ENCODE results near the gene SLC25A10.

The SLC25A10 gene

GRCh38 chr17:81686614-81687013 is 25.5 kb upstream of the SLC25A10 start:
- no peak overlapping the region for H3K4me3 ChIP-seq (ENCODE audit: low read depth, low read length)
- no peak for DNase-seq (ENCODE audit: low read depth)
- no peak for TF ChIP-seq CTCF (IDR thresholded peaks at IDR 0.05; ENCODE audit: control insufficient read depth, extremely low read depth, insufficient read depth)

DNA sequence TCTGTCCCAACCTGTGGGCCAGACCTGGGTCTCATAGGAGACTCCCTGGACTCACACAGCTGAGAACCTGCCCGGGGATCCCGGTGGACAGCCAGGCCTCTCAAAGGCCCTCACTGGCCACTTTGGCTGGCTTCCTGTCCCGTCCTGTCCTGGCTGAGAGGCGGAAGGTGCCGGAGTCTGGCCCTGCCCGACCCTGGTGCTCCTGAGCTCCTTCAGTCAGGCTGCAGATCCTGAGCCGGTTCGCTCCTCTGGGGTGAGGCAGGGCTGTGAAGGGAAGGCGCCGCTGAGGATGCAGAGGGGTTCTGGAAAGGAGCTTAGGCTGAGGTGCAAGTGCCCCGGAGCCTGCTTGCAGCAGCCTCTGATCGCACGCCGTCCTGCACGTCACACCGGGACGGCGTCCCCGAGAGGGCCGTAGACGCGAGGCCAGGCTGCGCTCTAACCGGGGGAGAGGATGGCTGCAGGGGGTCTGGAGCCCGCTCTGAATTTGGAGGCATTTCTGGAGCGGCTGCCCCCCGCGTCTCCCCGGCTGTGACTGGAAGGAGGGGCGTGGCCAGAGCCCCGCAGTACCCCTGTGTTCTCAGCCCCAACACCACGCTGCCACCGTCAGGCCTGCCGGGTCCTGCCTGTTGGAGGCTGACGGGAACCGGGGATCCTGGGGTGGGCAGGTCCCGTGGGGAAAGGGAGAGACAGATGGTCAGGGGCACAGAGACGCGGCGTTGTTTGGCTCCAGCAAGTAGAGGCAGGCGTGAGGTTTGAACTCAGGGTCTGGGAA is 24.1 kb upstream of the SLC25A10 start:
- DNase-seq (ENCODE audit: low read depth): no peak
- no peak for TF ChIP-seq CTCF (IDR thresholded peaks at IDR 0.05; ENCODE audit: control insufficient read depth, extremely low read depth, insufficient read depth)
- no peak overlapping the region for H3K4me3 ChIP-seq (ENCODE audit: low read depth, low read length)

DNA sequence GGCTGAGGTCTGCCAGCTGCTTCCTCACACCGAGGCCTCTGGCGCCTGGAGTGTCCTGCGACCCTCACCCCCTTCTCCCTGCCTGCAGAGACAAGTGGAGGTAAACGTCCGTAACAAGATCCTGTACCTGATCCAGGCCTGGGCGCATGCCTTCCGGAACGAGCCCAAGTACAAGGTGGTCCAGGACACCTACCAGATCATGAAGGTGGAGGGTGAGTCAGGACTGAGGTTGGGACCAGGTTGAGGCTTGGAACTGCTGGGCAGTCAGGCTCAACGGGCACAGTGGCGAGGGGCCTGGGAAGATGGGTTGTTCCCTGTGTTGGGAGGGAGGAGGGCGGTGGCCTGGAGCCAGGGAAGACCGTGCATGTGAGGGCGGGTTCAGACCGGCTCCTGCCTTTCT is 23.5 kb upstream of the SLC25A10 start:
- DNase-seq (ENCODE audit: low read depth): no peak
- no peak overlapping the region for H3K4me3 ChIP-seq (ENCODE audit: low read depth, low read length)
- TF ChIP-seq CTCF (IDR thresholded peaks at IDR 0.05; ENCODE audit: control insufficient read depth, extremely low read depth, insufficient read depth): no peak

- no peak for TF ChIP-seq CTCF (IDR thresholded peaks at IDR 0.05; ENCODE audit: control insufficient read depth, extremely low read depth, insufficient read depth)
- no peak overlapping the region for H3K4me3 ChIP-seq (ENCODE audit: low read depth, low read length)
- no peak for DNase-seq (ENCODE audit: low read depth)
These were observed 22.0 kb upstream of the SLC25A10 start for GRCh38 chr17:81690066-81690465.

GRCh38 chr17:81690549-81690948 is 21.5 kb upstream of the SLC25A10 start:
- H3K4me3 ChIP-seq (ENCODE audit: low read depth, low read length): no peak overlapping the region
- TF ChIP-seq CTCF (IDR thresholded peaks at IDR 0.05; ENCODE audit: control insufficient read depth, extremely low read depth, insufficient read depth): no peak
- DNase-seq (ENCODE audit: low read depth): no peak

DNA sequence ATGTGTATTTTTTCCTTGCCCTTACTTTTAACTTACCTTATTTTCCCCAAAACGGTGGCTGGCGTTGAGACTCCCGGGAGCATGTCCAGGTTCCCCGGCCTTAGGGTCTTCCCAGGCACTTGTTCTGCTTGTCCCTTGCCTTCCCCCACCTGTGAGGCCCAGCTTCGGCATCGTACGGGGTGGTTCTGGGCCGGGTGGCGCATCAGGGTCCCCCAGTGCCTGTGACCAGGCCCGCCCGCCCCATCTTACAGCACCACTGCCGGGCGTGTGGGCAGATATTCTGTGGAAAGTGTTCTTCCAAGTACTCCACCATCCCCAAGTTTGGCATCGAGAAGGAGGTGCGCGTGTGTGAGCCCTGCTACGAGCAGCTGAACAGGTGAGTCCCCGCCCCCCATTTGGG is 20.9 kb upstream of the SLC25A10 start:
- no peak for TF ChIP-seq CTCF (IDR thresholded peaks at IDR 0.05; ENCODE audit: control insufficient read depth, extremely low read depth, insufficient read depth)
- DNase-seq (ENCODE audit: low read depth): no peak
- H3K4me3 ChIP-seq (ENCODE audit: low read depth, low read length): no peak overlapping the region

DNA sequence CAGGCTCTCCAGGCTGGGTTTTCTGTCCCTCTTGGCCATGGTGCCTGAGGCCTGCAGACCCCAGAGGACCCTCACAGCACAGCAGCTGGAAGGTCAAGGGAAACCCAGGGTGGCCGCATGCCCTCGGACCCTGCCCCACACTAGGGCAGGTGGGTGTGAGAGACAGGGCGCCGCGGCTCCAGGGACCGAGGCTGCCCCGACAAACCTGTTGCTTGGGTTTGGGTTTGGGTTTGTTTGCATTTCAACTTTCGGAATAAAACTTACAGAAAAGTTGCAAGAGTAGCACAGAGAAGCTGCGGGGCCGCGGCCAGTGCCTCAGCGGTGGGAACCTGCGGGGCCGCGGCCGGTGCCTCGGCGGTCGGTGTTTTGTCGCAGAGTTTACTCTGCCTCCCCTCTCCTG is 20.5 kb upstream of the SLC25A10 start:
- no peak for TF ChIP-seq CTCF (IDR thresholded peaks at IDR 0.05; ENCODE audit: control insufficient read depth, extremely low read depth, insufficient read depth)
- H3K4me3 ChIP-seq (ENCODE audit: low read depth, low read length): no peak overlapping the region
- DNase-seq (ENCODE audit: low read depth): no peak
